ENCODE results near the gene SPATS2L.

Gene SPATS2L

DNA sequence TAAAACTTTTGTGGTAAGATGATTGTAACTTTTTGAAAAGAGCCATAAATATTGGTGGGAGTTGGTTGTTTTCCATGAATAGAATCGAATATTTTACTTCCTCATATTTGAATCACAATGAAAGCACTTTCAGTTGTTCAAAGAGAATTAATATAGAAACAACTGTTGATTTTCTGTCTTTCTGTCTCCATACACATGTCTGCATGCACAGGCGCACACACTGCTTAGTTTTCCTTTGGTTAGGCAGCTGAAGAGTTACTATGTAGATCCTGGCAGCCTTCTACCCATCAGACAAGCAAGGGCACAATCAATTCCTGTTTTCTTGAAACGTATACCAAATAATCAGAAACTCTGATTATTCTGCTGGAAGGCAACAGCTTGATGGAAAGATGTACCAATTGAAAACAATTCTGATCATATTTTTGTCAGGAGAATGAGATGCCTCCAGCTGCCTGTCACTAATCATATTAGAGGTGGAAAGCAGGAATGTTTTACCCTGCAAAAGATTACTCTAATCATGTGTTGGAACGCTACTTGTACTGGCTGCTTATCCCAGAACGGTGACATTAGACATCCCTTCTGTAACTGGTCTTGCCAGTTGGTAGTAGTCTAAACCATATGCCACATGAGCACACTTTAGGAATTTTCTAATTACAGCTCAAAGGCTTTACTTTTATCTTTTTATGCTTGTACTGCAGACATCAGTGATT, 24.0 kb downstream of the SPATS2L start:
- H3K79me2 ChIP-seq (ENCODE audit: insufficient read depth, low read length) = no peaks in the 10 kb centered on the region
- no peaks in the 10 kb centered on the region for H4K20me1 ChIP-seq (ENCODE audit: insufficient read depth, low read length, poor library complexity, severe bottlenecking)
- H3K9me3 ChIP-seq (ENCODE audit: insufficient read depth, low read depth, low read length) = no peaks in the 10 kb centered on the region
- H3K4me1 ChIP-seq (ENCODE audit: insufficient read depth, low read length, poor library complexity, severe bottlenecking) = no peaks in the 10 kb centered on the region
- H3K4me3 ChIP-seq (ENCODE audit: low read length, poor library complexity, severe bottlenecking) = no peak overlapping the region
- no peaks in the 10 kb centered on the region for H3K27me3 ChIP-seq (ENCODE audit: insufficient read depth, low read length, poor library complexity, severe bottlenecking)
- no peaks in the 10 kb centered on the region for H3F3A ChIP-seq (ENCODE audit: low read depth)
- no peak overlapping the region for H3K4me2 ChIP-seq (ENCODE audit: low read depth, low read length, poor library complexity, severe bottlenecking)
- TF ChIP-seq EZH2phosphoT487 (IDR thresholded peaks at IDR 0.05; ENCODE audit: borderline replicate concordance) = no peak
- TF ChIP-seq, protein P1, sequence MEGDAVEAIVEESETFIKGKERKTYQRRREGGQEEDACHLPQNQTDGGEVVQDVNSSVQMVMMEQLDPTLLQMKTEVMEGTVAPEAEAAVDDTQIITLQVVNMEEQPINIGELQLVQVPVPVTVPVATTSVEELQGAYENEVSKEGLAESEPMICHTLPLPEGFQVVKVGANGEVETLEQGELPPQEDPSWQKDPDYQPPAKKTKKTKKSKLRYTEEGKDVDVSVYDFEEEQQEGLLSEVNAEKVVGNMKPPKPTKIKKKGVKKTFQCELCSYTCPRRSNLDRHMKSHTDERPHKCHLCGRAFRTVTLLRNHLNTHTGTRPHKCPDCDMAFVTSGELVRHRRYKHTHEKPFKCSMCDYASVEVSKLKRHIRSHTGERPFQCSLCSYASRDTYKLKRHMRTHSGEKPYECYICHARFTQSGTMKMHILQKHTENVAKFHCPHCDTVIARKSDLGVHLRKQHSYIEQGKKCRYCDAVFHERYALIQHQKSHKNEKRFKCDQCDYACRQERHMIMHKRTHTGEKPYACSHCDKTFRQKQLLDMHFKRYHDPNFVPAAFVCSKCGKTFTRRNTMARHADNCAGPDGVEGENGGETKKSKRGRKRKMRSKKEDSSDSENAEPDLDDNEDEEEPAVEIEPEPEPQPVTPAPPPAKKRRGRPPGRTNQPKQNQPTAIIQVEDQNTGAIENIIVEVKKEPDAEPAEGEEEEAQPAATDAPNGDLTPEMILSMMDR (conservative IDR thresholded peaks at IDR 0.05; ENCODE audit: low read length) = no peak
- H3K9me2 ChIP-seq (replicated peaks; ENCODE audit: low read depth, low read length) = no peaks in the 10 kb centered on the region
- no peak overlapping the region for H3K9ac ChIP-seq (ENCODE audit: low read depth, low read length, poor library complexity, severe bottlenecking)
- H2AFZ ChIP-seq (ENCODE audit: low read length) = no peak overlapping the region
- H3K36me3 ChIP-seq (ENCODE audit: insufficient read depth, low read length) = no peaks in the 10 kb centered on the region

- Histone ChIP-seq H3K4me2 (ENCODE audit: low read depth, low read length, poor library complexity, severe bottlenecking) (no peak overlapping the region), H3K4me3 (ENCODE audit: low read length, poor library complexity, severe bottlenecking) (no peak overlapping the region)
Measured at GRCh38 chr2:200331061-200331400, 24.5 kb downstream of the SPATS2L start.

GRCh38 chr2:200335657-200336056, 29.2 kb downstream of the SPATS2L start:
- Histone ChIP-seq H4K20me1 (ENCODE audit: insufficient read depth, low read length, poor library complexity, severe bottlenecking) (no peaks in the 10 kb centered on the region), H3K4me3 (ENCODE audit: low read length, poor library complexity, severe bottlenecking) (no peak overlapping the region), H3K27me3 (ENCODE audit: insufficient read depth, low read length, poor library complexity, severe bottlenecking) (no peaks in the 10 kb centered on the region), H3K79me2 (ENCODE audit: insufficient read depth, low read length) (no peaks in the 10 kb centered on the region), H3K4me1 (ENCODE audit: insufficient read depth, low read length, poor library complexity, severe bottlenecking) (no peaks in the 10 kb centered on the region), H3K4me2 (ENCODE audit: low read depth, low read length, poor library complexity, severe bottlenecking) (no peak overlapping the region), H3K9me2 (replicated peaks; ENCODE audit: low read depth, low read length) (no peaks in the 10 kb centered on the region), H3F3A (ENCODE audit: low read depth) (no peaks in the 10 kb centered on the region), H3K9ac (ENCODE audit: low read depth, low read length, poor library complexity, severe bottlenecking) (no peak overlapping the region), H3K9me3 (ENCODE audit: insufficient read depth, low read depth, low read length) (no peaks in the 10 kb centered on the region), H3K36me3 (ENCODE audit: insufficient read depth, low read length) (no peaks in the 10 kb centered on the region), H2AFZ (ENCODE audit: low read length) (no peak overlapping the region)
- no peak for TF ChIP-seq EZH2phosphoT487 (IDR thresholded peaks at IDR 0.05; ENCODE audit: borderline replicate concordance)
- TF ChIP-seq, protein P1 (conservative IDR thresholded peaks at IDR 0.05; ENCODE audit: low read length) = no peak

More at GRCh38 chr2:200331061-200331400, 24.5 kb downstream of the SPATS2L start:
- Histone ChIP-seq H2AFZ (ENCODE audit: low read length) (no peak overlapping the region), H3K79me2 (ENCODE audit: insufficient read depth, low read length) (no peaks in the 10 kb centered on the region), H3K27me3 (ENCODE audit: insufficient read depth, low read length, poor library complexity, severe bottlenecking) (no peaks in the 10 kb centered on the region), H4K20me1 (ENCODE audit: insufficient read depth, low read length, poor library complexity, severe bottlenecking) (no peaks in the 10 kb centered on the region), H3F3A (ENCODE audit: low read depth) (no peaks in the 10 kb centered on the region), H3K9me3 (ENCODE audit: insufficient read depth, low read depth, low read length) (no peaks in the 10 kb centered on the region), H3K9ac (ENCODE audit: low read depth, low read length, poor library complexity, severe bottlenecking) (no peak overlapping the region), H3K9me2 (replicated peaks; ENCODE audit: low read depth, low read length) (no peaks in the 10 kb centered on the region), H3K4me1 (ENCODE audit: insufficient read depth, low read length, poor library complexity, severe bottlenecking) (no peaks in the 10 kb centered on the region), H3K36me3 (ENCODE audit: insufficient read depth, low read length) (no peaks in the 10 kb centered on the region)
- TF ChIP-seq, protein P1 (conservative IDR thresholded peaks at IDR 0.05; ENCODE audit: low read length) = no peak
- TF ChIP-seq EZH2phosphoT487 (IDR thresholded peaks at IDR 0.05; ENCODE audit: borderline replicate concordance) = no peak

All from Loucy (cell line).